Glutamatergic neuron (in vitro differentiated cells): ENCODE measurements around the gene DAGLA. TPM values are rescaled to one million over a fixed set of nuclear protein-coding genes. Genes with fewer than 3 reads are reported as not detected.

Experiments
- DNase-seq: peaks from one replicate; pipeline ENCODE4 v3.0.0; 2022
- H3K27ac Mint-ChIP-seq: one replicate; pipeline ENCODE4 v1.8.0; 2020; ENCODE audit warnings: mild to moderate bottlenecking, mixed read lengths, inconsistent platforms; ENCODE audit not compliant: unreplicated experiment
- H3K27me3 Mint-ChIP-seq: one replicate; pipeline ENCODE4 v1.8.0; 2020; ENCODE audit warnings: mild to moderate bottlenecking, moderate library complexity, mixed read lengths, inconsistent platforms; ENCODE audit not compliant: unreplicated experiment
- H3K36me3 Mint-ChIP-seq: one replicate; pipeline ENCODE4 v1.8.0; 2020; ENCODE audit warnings: mild to moderate bottlenecking, mixed read lengths, inconsistent platforms; ENCODE audit not compliant: unreplicated experiment
- H3K4me1 Mint-ChIP-seq: one replicate; pipeline ENCODE4 v1.8.0; 2020; ENCODE audit warnings: mild to moderate bottlenecking, low read depth, mixed read lengths, inconsistent platforms; ENCODE audit not compliant: unreplicated experiment
- H3K4me3 Mint-ChIP-seq: one replicate; pipeline ENCODE4 v1.8.0; 2020; ENCODE audit warnings: mild to moderate bottlenecking, mixed read lengths, inconsistent platforms; ENCODE audit not compliant: unreplicated experiment
- H3K9me3 Mint-ChIP-seq: one replicate; pipeline ENCODE4 v1.8.0; 2020; ENCODE audit warnings: mild to moderate bottlenecking, moderate library complexity, mixed read lengths, inconsistent platforms; ENCODE audit not compliant: unreplicated experiment
- total RNA-seq: library from RNA; stranded (reverse); fragmentation: NEBNext Ultra II Directional; extraction: Animal tissue kit (Norgen Biotek cat#: 25700); gene quantifications from one replicate; pipeline ENCODE4 v1.2.1, GENCODE V29; 2021; ENCODE audit not compliant: unreplicated experiment
- TF ChIP-seq, protein P1 (sequence below): fragments of 200-600 bp; sonication (generic); IDR thresholded peaks from one replicate; pipeline ENCODE4 v1.5.0; 2021; ENCODE audit not compliant: partially characterized antibody, unreplicated experiment

The DAGLA gene
- total RNA-seq, 1 donor from 2014 or later: 9.6 TPM

DNA sequence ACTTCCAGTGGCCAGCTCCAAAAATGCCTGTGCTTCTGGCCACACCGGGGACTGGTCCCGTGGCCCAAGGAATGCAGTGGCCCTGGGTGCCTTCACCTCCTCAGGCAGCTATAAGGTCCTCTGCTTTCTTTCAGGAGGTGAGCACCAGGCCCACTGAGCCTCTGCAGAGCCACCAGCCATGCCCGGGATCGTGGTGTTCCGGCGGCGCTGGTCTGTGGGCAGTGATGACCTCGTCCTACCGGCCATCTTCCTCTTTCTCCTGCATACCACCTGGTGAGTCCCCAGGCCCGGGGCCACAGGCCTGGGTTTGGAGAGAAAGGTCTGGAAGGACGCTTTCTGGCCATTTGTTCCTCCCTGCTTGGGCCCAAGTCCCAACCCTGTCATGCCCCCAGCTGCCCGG, 39.8 kb downstream of the DAGLA start:
- Mint-ChIP-seq H3K27me3 (no peaks in the 10 kb centered on the region), H3K4me3 (no peak overlapping the region), H3K9me3 (peaks cover 3% of the 10 kb centered on the region), H3K36me3 (no peaks in the 10 kb centered on the region), H3K27ac (no peak overlapping the region), H3K4me1 (peaks cover 22% of the 10 kb centered on the region)
- TF ChIP-seq, protein P1, sequence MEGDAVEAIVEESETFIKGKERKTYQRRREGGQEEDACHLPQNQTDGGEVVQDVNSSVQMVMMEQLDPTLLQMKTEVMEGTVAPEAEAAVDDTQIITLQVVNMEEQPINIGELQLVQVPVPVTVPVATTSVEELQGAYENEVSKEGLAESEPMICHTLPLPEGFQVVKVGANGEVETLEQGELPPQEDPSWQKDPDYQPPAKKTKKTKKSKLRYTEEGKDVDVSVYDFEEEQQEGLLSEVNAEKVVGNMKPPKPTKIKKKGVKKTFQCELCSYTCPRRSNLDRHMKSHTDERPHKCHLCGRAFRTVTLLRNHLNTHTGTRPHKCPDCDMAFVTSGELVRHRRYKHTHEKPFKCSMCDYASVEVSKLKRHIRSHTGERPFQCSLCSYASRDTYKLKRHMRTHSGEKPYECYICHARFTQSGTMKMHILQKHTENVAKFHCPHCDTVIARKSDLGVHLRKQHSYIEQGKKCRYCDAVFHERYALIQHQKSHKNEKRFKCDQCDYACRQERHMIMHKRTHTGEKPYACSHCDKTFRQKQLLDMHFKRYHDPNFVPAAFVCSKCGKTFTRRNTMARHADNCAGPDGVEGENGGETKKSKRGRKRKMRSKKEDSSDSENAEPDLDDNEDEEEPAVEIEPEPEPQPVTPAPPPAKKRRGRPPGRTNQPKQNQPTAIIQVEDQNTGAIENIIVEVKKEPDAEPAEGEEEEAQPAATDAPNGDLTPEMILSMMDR: no peak
- DNase-seq: no peak

DNA sequence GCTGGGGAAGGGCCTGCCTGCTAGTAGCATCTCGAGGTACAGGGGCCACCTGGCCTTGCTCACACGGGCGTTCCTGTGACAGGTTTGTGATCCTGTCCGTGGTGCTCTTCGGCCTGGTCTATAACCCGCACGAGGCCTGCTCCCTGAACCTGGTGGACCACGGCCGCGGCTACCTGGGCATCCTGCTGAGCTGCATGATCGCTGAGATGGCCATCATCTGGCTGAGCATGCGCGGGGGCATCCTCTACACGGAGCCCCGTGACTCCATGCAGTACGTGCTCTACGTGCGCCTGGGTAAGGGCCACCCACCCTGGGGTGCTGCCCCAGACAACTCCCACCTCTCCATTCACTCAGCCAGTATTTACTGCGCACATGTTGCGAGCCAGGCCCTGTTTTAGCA, 40.4 kb downstream of the DAGLA start:
- DNase-seq: no peak
- Mint-ChIP-seq H3K4me1 (peaks cover 20% of the 10 kb centered on the region), H3K27ac (no peak overlapping the region), H3K27me3 (no peaks in the 10 kb centered on the region), H3K4me3 (no peak overlapping the region), H3K36me3 (no peaks in the 10 kb centered on the region), H3K9me3 (peaks cover 3% of the 10 kb centered on the region)
- TF ChIP-seq, protein P1: no peak

DNA sequence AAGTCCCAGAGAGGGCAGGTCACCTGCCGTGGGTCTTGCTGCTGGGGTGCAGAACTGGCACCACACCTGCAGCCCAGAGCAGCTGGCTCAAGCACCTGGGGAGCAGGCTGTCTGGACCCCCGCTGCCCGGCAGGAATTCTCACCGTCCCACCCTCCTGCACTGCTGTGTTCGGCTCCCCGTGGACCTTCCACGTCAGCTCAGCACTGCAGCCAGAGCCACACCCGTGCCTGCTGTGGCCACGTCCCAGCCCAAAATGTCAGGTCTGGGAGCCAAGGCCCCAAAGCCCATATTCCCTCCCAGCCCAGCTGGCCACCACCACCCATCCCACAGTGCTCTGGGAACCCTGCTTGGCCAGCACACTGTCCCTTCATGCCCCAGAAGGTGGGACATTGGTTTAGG, 44.2 kb downstream of the DAGLA start:
- Mint-ChIP-seq H3K4me1 (peaks cover 13% of the 10 kb centered on the region), H3K27me3 (no peaks in the 10 kb centered on the region), H3K36me3 (no peaks in the 10 kb centered on the region), H3K27ac (no peak overlapping the region), H3K4me3 (no peak overlapping the region), H3K9me3 (peaks cover 6% of the 10 kb centered on the region)
- TF ChIP-seq, protein P1: no peak
- DNase-seq: no peak

DNA sequence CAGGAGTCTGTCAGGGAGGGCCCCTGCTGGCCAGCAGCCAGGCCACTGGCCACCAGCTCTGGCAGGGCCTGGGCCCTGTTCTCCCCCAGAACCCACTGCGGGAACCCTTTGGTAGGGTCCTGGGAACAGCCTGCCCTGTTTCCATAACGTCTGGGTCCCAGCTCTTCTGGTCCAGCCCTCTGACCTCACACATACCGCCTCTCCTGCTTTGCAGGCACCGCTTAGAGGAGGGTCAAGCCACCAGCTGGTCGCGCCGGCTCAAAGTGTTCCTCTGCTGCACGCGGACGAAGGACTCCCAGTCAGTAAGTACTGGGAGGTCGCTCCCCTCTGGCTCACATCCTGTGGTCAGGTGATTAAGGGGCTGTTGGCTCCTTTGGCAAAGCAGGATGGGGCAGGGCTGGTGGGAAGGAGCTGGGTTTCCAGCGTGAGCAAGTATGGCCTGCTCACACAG, 45.6 kb downstream of the DAGLA start:
- H3K9me3 Mint-ChIP-seq: peaks cover 6% of the 10 kb centered on the region
- H3K4me1 Mint-ChIP-seq: peaks cover 13% of the 10 kb centered on the region
- no peak overlapping the region for H3K4me3 Mint-ChIP-seq
- no peaks in the 10 kb centered on the region for H3K36me3 Mint-ChIP-seq
- no peaks in the 10 kb centered on the region for H3K27me3 Mint-ChIP-seq
- no peak overlapping the region for H3K27ac Mint-ChIP-seq
- no peak for DNase-seq
- TF ChIP-seq, protein P1: no peak

DNA sequence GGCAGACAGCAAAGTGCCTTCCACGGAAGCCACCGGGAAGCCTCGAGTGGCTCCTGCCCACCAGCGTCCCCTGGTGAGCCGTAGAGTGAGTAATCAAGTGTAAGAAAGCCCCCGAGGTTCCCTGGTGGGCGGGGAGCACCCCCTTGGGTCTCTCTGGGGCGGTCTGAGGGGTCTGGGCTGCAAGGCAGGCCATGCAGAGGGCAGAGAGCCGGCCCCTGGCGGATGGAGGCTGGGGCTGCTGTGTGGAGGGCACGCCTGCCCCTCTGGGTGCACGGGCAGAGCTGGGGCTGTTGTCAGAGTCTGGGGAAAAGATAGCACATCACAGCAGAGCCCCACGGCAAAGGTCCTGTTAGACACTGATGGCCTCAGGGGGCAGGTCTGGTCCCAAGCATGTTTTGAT, 46.6 kb downstream of the DAGLA start:
- Mint-ChIP-seq H3K36me3 (no peaks in the 10 kb centered on the region), H3K27me3 (no peaks in the 10 kb centered on the region), H3K4me1 (peaks cover 17% of the 10 kb centered on the region), H3K27ac (no peak overlapping the region), H3K9me3 (peaks cover 3% of the 10 kb centered on the region), H3K4me3 (no peak overlapping the region)
- no peak for DNase-seq
- TF ChIP-seq, protein P1: no peak
